ENCODE results near the gene SPESP1. TPM values are rescaled to one million over a fixed set of nuclear protein-coding genes. Genes with fewer than 3 reads are reported as not detected.

The SPESP1 gene
- total and polyA plus RNA-seq, 2 experiments from 2014 or later = not detected

DNA sequence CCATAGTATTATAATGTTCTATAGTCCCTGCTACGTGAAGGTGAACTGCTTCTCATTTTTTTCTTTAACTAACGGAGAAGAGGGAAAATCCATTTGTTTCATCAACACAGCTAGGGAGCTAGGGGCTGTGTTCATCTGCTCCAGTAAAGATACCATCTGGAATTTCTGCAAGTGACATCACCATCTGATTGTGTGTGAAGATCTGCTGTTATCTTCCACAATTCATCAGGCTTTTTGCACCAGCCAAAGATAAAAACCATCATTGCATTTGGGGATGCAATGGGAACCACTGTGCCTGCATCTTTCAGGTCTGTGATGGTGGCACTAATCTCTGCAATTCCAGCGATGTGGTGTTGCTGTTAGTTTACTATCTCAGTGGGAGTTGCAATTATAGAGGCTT is 48.7 kb downstream of the SPESP1 start:
- H3K4me2 ChIP-seq = no peak overlapping the region
- no peaks in the 10 kb centered on the region for H3F3A ChIP-seq (replicated peaks; ENCODE audit: low read depth)
- H3K4me3 Mint-ChIP-seq = no peak overlapping the region
- H4K20me1 ChIP-seq (replicated peaks; ENCODE audit: insufficient read depth) = no peaks in the 10 kb centered on the region
- peaks cover 12% of the 10 kb centered on the region; the same call in 2 of the 3 replicates for H3K36me3 Mint-ChIP-seq (ENCODE audit: low read depth)
- H3K9me2 ChIP-seq (ENCODE audit: insufficient read depth) = no peaks in the 10 kb centered on the region
- H3K4me1 ChIP-seq (ENCODE audit: insufficient read depth) = no peaks in the 10 kb centered on the region
- TF ChIP-seq, protein P1, sequence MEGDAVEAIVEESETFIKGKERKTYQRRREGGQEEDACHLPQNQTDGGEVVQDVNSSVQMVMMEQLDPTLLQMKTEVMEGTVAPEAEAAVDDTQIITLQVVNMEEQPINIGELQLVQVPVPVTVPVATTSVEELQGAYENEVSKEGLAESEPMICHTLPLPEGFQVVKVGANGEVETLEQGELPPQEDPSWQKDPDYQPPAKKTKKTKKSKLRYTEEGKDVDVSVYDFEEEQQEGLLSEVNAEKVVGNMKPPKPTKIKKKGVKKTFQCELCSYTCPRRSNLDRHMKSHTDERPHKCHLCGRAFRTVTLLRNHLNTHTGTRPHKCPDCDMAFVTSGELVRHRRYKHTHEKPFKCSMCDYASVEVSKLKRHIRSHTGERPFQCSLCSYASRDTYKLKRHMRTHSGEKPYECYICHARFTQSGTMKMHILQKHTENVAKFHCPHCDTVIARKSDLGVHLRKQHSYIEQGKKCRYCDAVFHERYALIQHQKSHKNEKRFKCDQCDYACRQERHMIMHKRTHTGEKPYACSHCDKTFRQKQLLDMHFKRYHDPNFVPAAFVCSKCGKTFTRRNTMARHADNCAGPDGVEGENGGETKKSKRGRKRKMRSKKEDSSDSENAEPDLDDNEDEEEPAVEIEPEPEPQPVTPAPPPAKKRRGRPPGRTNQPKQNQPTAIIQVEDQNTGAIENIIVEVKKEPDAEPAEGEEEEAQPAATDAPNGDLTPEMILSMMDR (conservative IDR thresholded peaks at IDR 0.05; ENCODE audit: low read depth in 2 of 2) = no peak
- TF ChIP-seq, protein P2, sequence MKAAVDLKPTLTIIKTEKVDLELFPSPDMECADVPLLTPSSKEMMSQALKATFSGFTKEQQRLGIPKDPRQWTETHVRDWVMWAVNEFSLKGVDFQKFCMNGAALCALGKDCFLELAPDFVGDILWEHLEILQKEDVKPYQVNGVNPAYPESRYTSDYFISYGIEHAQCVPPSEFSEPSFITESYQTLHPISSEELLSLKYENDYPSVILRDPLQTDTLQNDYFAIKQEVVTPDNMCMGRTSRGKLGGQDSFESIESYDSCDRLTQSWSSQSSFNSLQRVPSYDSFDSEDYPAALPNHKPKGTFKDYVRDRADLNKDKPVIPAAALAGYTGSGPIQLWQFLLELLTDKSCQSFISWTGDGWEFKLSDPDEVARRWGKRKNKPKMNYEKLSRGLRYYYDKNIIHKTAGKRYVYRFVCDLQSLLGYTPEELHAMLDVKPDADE (IDR thresholded peaks at IDR 0.05) = no peak
- no peak for TF ChIP-seq JUNB (IDR thresholded peaks at IDR 0.05; ENCODE audit: unreplicated experiment)
- TF ChIP-seq EZH2 (IDR thresholded peaks at IDR 0.05; ENCODE audit: low read depth, unreplicated experiment) = no peak
- no peak for TF ChIP-seq NANOG (IDR thresholded peaks at IDR 0.05; ENCODE audit: borderline replicate concordance)
- no peak for TF ChIP-seq ZNF331 (CRISPR knock-in tag; IDR thresholded peaks at IDR 0.05; ENCODE audit: low read depth)
- no peak for TF ChIP-seq REST (IDR thresholded peaks at IDR 0.05; ENCODE audit: unreplicated experiment)
- no peak for TF ChIP-seq EZH2phosphoT487 (IDR thresholded peaks at IDR 0.05; ENCODE audit: unreplicated experiment)
- no peak for TF ChIP-seq POLR2AphosphoS5 (IDR thresholded peaks at IDR 0.05; ENCODE audit: low read depth)
- TF ChIP-seq STAT1 (IDR thresholded peaks at IDR 0.05; ENCODE audit: unreplicated experiment) = no peak
- no peak overlapping the region for H2AFZ ChIP-seq
- no peaks in the 10 kb centered on the region for H3K4me1 Mint-ChIP-seq
- H3K9me3 Mint-ChIP-seq = peaks cover 43% of the 10 kb centered on the region
- peaks cover 11% of the 10 kb centered on the region for H3K36me3 ChIP-seq (ENCODE audit: insufficient read depth)
- H3K4me3 ChIP-seq = no peak overlapping the region
- no peaks in the 10 kb centered on the region for H3K79me2 ChIP-seq (replicated peaks; ENCODE audit: insufficient read depth)
- no peak overlapping the region for H3K27ac ChIP-seq (ENCODE audit: low read depth)
- ATAC-seq = no peak
- no peak for DNase-seq (ENCODE audit: low spot score)
- no peaks in the 10 kb centered on the region for H3K27me3 ChIP-seq (ENCODE audit: insufficient read depth)
- H3K27ac Mint-ChIP-seq = no peak overlapping the region
- H3K27me3 Mint-ChIP-seq (ENCODE audit: insufficient read depth, low read depth, poor library complexity) = peaks cover 5% of the 10 kb centered on the region

- H3K4me2 ChIP-seq = no peak overlapping the region
- H3K4me1 Mint-ChIP-seq = no peaks in the 10 kb centered on the region
- H3K36me3 ChIP-seq (ENCODE audit: insufficient read depth) = peaks cover 11% of the 10 kb centered on the region
- no peak overlapping the region for H3K27ac ChIP-seq (ENCODE audit: low read depth)
- peaks cover 4% of the 10 kb centered on the region for H3K27me3 Mint-ChIP-seq (ENCODE audit: insufficient read depth, low read depth, poor library complexity)
- no peaks in the 10 kb centered on the region for H3K4me1 ChIP-seq (ENCODE audit: insufficient read depth)
- H2AFZ ChIP-seq = no peak overlapping the region
- no peaks in the 10 kb centered on the region for H3K79me2 ChIP-seq (replicated peaks; ENCODE audit: insufficient read depth)
- ATAC-seq (no peak), DNase-seq (ENCODE audit: low spot score) (no peak)
- no peaks in the 10 kb centered on the region for H3K27me3 ChIP-seq (ENCODE audit: insufficient read depth)
- H3F3A ChIP-seq (replicated peaks; ENCODE audit: low read depth) = no peaks in the 10 kb centered on the region
- no peak overlapping the region for H3K27ac Mint-ChIP-seq
- no peaks in the 10 kb centered on the region for H3K9me2 ChIP-seq (ENCODE audit: insufficient read depth)
- no peak overlapping the region for H3K4me3 ChIP-seq
- H3K4me3 Mint-ChIP-seq = no peak overlapping the region
- peaks cover 12% of the 10 kb centered on the region; the same call in 2 of the 3 replicates for H3K36me3 Mint-ChIP-seq (ENCODE audit: low read depth)
- peaks cover 36% of the 10 kb centered on the region for H3K9me3 Mint-ChIP-seq
- no peaks in the 10 kb centered on the region for H4K20me1 ChIP-seq (replicated peaks; ENCODE audit: insufficient read depth)
- no peak for TF ChIP-seq NANOG (IDR thresholded peaks at IDR 0.05; ENCODE audit: borderline replicate concordance)
- no peak for TF ChIP-seq EZH2phosphoT487 (IDR thresholded peaks at IDR 0.05; ENCODE audit: unreplicated experiment)
- TF ChIP-seq ZNF331 (CRISPR knock-in tag; IDR thresholded peaks at IDR 0.05; ENCODE audit: low read depth) = no peak
- TF ChIP-seq, protein P1 (conservative IDR thresholded peaks at IDR 0.05; ENCODE audit: low read depth in 2 of 2) = no peak
- TF ChIP-seq ZNF114 (CRISPR knock-in tag; IDR thresholded peaks at IDR 0.05) = no peak
- no peak for TF ChIP-seq POLR2AphosphoS5 (IDR thresholded peaks at IDR 0.05; ENCODE audit: low read depth)
- TF ChIP-seq, protein P2 (IDR thresholded peaks at IDR 0.05) = no peak
- TF ChIP-seq EZH2 (IDR thresholded peaks at IDR 0.05; ENCODE audit: low read depth, unreplicated experiment) = no peak
Measured at GRCh38 chr15:68979816-68980215, 49.5 kb downstream of the SPESP1 start.

Measured in GM23338 (cell line).